Fibroblast of mammary gland (primary cell): ENCODE measurements around the gene CDK1.

Experiments used
- DNase-seq: peaks from one replicate; pipeline ENCODE4 v3.0.0-alpha.2; 2010; ENCODE audit warnings: low read depth
- H3K4me3 ChIP-seq: 2 replicates; pipeline ENCODE4 v1.5.1; 2011; ENCODE audit warnings: low read depth, mild to moderate bottlenecking, low read length, moderate library complexity; ENCODE audit not compliant: control insufficient read depth
- CTCF ChIP-seq: conservative IDR thresholded peaks from 2 replicates; pipeline ENCODE4 v1.5.1; 2011; ENCODE audit warnings: low read depth, low read length, inconsistent platforms; ENCODE audit not compliant: control insufficient read depth, insufficient read depth

Gene CDK1

GRCh38 chr10:60799971-60800650 lies 21.8 kb downstream of the CDK1 start:
- no peak for TF ChIP-seq CTCF
- no peak for DNase-seq
- H3K4me3 ChIP-seq, result no peak overlapping the region

- DNase-seq, result no peak
- no peak overlapping the region for H3K4me3 ChIP-seq
- no peak for TF ChIP-seq CTCF
Observed at GRCh38 chr10:60800918-60801317, 22.6 kb downstream of the CDK1 start.

- DNase-seq, result no peak
- no peak for TF ChIP-seq CTCF
- no peak overlapping the region for H3K4me3 ChIP-seq
Observed at GRCh38 chr10:60801522-60801921, 23.2 kb downstream of the CDK1 start.

GRCh38 chr10:60803433-60803832 lies 25.2 kb downstream of the CDK1 start:
- no peak overlapping the region for H3K4me3 ChIP-seq
- no peak for TF ChIP-seq CTCF
- no peak for DNase-seq

GRCh38 chr10:60803865-60804264 lies 25.6 kb downstream of the CDK1 start:
- DNase-seq, result no peak
- H3K4me3 ChIP-seq, result no peak overlapping the region
- no peak for TF ChIP-seq CTCF

- TF ChIP-seq CTCF, result no peak
- DNase-seq, result no peak
- H3K4me3 ChIP-seq, result no peak overlapping the region
Observed at GRCh38 chr10:60806921-60807320, 28.6 kb downstream of the CDK1 start.

- DNase-seq, result no peak
- TF ChIP-seq CTCF, result no peak
- H3K4me3 ChIP-seq, result no peak overlapping the region
Observed at GRCh38 chr10:60807499-60807898, 29.2 kb downstream of the CDK1 start.
